T1000 (cell line): ENCODE results near the gene RNASE4.

ENCODE experiments used
- DNase-seq: peaks from one replicate; lab custom pipeline; 2025; ENCODE audit warnings: mixed read lengths; lab: John Stamatoyannopoulos, UW

Gene RNASE4

GRCh38 chr14:20675669-20676068 is 8.7 kb upstream of the RNASE4 start:
- DNase-seq, result no peak

- DNase-seq, result no peak
Observed at GRCh38 chr14:20676072-20676471, 8.3 kb upstream of the RNASE4 start.

GRCh38 chr14:20679907-20680306 is 4.5 kb upstream of the RNASE4 start:
- DNase-seq, result no peak

GRCh38 chr14:20680363-20680762 is 4.0 kb upstream of the RNASE4 start:
- no peak for DNase-seq

GRCh38 chr14:20680843-20681347 is 3.5 kb upstream of the RNASE4 start:
- no peak for DNase-seq

- DNase-seq, result peak; percentile 81
Observed at GRCh38 chr14:20681348-20682126, 2.8 kb upstream of the RNASE4 start.

GRCh38 chr14:20682127-20682434 is 2.3 kb upstream of the RNASE4 start:
- no peak for DNase-seq

- peak; percentile 65 for DNase-seq
Observed at GRCh38 chr14:20682435-20683124, 1.8 kb upstream of the RNASE4 start.

GRCh38 chr14:20683125-20683890 is 1.1 kb upstream of the RNASE4 start:
- DNase-seq, result peak; percentile 69

- no peak for DNase-seq
Observed at GRCh38 chr14:20684662-20685456, 499 bp downstream of the RNASE4 start.

- no peak for DNase-seq
Observed at GRCh38 chr14:20686386-20687143, 2.2 kb downstream of the RNASE4 start.

- DNase-seq, result no peak
Observed at GRCh38 chr14:20687362-20688166, 3.2 kb downstream of the RNASE4 start.

GRCh38 chr14:20688167-20688839 is 3.9 kb downstream of the RNASE4 start, which contains the start of gene ANG:
ANG (plus strand) TSS chr14:20688764; CDS start chr14:20693565, 4,801 bp downstream.
- DNase-seq, result no peak

GRCh38 chr14:20690848-20691640 is 6.7 kb downstream of the RNASE4 start:
- DNase-seq, result no peak

- no peak for DNase-seq
Observed at GRCh38 chr14:20692116-20692751, 7.9 kb downstream of the RNASE4 start.

GRCh38 chr14:20696764-20697163 is 12.4 kb downstream of the RNASE4 start:
- no peak for DNase-seq

- peak; percentile 32 for DNase-seq
Observed at GRCh38 chr14:20697273-20698017, 13.1 kb downstream of the RNASE4 start.

GRCh38 chr14:20698018-20698329 is 13.6 kb downstream of the RNASE4 start:
- no peak for DNase-seq
